ENCODE results near the gene MCU.
"Not testable (repeated sequence)": the region's sequence is repeated elsewhere in the genome, so short reads cannot be mapped to it uniquely, and the experiment has no call there.

MCU gene

DNA sequence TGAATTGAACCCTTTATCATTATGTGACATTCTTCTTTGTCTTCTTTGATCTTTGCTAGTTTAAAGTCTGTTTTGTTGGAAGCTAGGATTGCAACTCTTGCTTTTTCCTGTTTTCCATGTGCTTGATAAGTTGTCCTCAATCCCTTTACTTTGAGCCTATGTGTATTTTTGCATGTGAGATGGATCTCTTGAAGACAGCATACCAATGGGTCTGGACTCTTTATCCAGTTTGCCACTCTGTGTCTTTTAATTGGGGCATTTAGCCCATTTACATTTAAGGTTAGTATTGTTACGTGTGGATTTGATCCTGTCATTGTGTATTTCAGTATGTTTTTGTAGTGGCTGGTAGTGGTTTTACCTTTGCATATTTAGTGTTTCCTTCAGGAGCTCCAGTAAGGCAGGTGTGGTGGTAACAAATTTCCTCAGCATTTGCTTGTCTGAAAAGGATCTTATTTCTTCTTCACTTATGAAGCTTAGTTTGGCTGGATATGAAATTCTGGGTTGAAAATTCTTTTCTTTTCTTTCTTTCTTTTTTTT lies 229.3 kb downstream of the MCU start:
- not testable (repeated sequence) for H3K27me3 ChIP-seq (ENCODE audit: control insufficient read depth, insufficient read depth, low read length); H3K4me1 ChIP-seq (ENCODE audit: control insufficient read depth, insufficient read depth, low read length); H3K4me3 ChIP-seq (ENCODE audit: low read depth, low read length); H3K27ac ChIP-seq (ENCODE audit: low read depth, low read length); H3K9me3 ChIP-seq (ENCODE audit: control insufficient read depth, insufficient read depth, low read length); H3K9ac ChIP-seq (ENCODE audit: low read depth, low read length); H3K36me3 ChIP-seq (ENCODE audit: control insufficient read depth, insufficient read depth, low read length)

DNA sequence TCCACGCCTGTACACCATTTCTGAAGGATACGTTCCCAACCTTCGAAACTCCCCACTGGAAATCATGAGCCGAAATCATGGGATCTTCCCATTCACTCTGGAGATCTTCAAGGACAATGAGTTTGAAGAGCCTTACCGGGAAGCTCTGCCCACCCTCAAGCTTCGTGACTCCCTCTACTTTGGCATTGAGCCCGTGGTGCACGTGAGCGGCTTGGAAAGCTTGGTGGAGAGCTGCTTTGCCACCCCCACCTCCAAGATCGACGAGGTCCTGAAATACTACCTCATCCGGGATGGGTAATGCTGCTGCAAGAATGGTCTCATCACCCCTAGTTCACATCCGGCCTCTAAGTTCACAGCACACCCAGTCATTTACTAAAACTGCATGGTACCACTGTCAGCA lies 232.4 kb downstream of the MCU start:
- Histone ChIP-seq H3K27ac (ENCODE audit: low read depth, low read length) (no peak overlapping the region), H3K4me3 (ENCODE audit: low read depth, low read length) (no peak overlapping the region), H3K9me3 (ENCODE audit: control insufficient read depth, insufficient read depth, low read length) (no peaks in the 10 kb centered on the region), H3K36me3 (ENCODE audit: control insufficient read depth, insufficient read depth, low read length) (no peaks in the 10 kb centered on the region), H3K4me1 (ENCODE audit: control insufficient read depth, insufficient read depth, low read length) (no peaks in the 10 kb centered on the region), H3K9ac (ENCODE audit: low read depth, low read length) (no peak overlapping the region), H3K27me3 (ENCODE audit: control insufficient read depth, insufficient read depth, low read length) (no peaks in the 10 kb centered on the region)

DNA sequence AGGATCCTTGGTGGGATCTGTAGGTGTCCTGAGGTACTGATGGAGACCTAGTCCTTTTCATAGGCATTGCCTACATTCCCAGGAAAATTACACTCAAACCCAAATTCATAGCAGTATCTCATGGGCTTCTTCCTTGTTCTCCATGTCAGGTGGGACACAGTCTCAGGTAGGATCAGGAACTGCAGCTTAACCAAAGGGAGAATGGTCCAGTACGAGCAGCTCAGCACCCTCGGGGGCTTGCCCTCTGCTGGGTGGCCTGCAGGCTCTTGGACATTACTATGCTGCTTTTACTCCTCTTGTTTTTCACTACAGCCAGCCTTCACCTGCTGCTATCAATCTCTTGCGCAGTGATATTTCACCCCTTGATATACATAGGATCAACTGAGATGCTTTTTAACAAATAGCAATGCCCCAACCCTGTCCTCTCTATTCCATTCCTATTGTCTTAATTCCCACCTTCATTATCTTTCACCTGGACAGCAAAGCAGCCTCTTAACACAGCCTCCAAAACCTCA lies 234.1 kb downstream of the MCU start:
- Histone ChIP-seq H3K4me3 (ENCODE audit: low read depth, low read length) (no peak overlapping the region), H3K9ac (ENCODE audit: low read depth, low read length) (no peak overlapping the region), H3K27me3 (ENCODE audit: control insufficient read depth, insufficient read depth, low read length) (no peaks in the 10 kb centered on the region), H3K36me3 (ENCODE audit: control insufficient read depth, insufficient read depth, low read length) (no peaks in the 10 kb centered on the region), H3K27ac (ENCODE audit: low read depth, low read length) (no peak overlapping the region), H3K9me3 (ENCODE audit: control insufficient read depth, insufficient read depth, low read length) (no peaks in the 10 kb centered on the region), H3K4me1 (ENCODE audit: control insufficient read depth, insufficient read depth, low read length) (no peaks in the 10 kb centered on the region)

DNA sequence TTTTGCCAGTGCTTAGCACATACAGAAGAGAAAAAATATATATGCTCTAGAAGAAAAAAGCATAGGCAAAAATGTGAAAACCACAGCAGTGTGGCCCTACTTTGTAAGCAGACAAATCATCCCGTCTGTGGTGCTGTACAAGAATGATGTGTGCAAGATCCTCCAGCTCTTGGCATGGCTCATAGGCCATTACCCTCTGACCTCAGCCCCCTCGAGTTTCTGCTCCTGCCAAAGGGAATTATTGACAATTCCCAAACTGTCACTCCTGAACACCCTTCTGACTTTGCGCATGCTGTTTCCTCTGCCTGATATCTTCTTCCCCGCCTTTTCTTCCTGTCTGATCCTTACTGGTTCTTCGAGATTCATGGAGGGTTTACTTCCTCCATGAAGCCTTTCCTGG lies 235.5 kb downstream of the MCU start:
- Histone ChIP-seq H3K27ac (ENCODE audit: low read depth, low read length) (no peak overlapping the region), H3K27me3 (ENCODE audit: control insufficient read depth, insufficient read depth, low read length) (no peaks in the 10 kb centered on the region), H3K4me3 (ENCODE audit: low read depth, low read length) (no peak overlapping the region), H3K9ac (ENCODE audit: low read depth, low read length) (no peak overlapping the region), H3K4me1 (ENCODE audit: control insufficient read depth, insufficient read depth, low read length) (no peaks in the 10 kb centered on the region), H3K9me3 (ENCODE audit: control insufficient read depth, insufficient read depth, low read length) (no peaks in the 10 kb centered on the region), H3K36me3 (ENCODE audit: control insufficient read depth, insufficient read depth, low read length) (no peaks in the 10 kb centered on the region)

DNA sequence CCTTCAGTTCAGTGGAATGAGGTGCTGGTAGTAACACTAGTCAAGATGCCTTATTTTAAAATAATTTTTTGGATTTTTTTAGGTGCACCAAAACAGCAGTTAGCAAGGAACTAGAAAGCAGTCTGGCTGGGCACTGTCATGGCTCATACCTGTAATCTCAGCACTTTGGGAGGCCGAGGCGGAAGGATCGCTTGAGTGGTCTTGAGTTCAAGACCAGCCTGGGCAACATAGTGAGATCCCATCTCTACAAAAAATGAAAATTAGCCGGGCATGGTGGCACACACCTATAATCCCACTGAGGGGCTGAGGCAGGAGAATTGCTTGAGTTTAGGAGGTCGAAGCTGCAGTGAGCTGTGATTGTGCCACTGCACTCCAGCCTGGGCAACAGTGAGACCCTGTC lies 236.9 kb downstream of the MCU start:
- Histone ChIP-seq H3K4me3 (ENCODE audit: low read depth, low read length) (no peak overlapping the region), H3K9ac (ENCODE audit: low read depth, low read length) (no peak overlapping the region), H3K36me3 (ENCODE audit: control insufficient read depth, insufficient read depth, low read length) (no peaks in the 10 kb centered on the region), H3K9me3 (ENCODE audit: control insufficient read depth, insufficient read depth, low read length) (no peaks in the 10 kb centered on the region), H3K27me3 (ENCODE audit: control insufficient read depth, insufficient read depth, low read length) (no peaks in the 10 kb centered on the region), H3K27ac (ENCODE audit: low read depth, low read length) (no peak overlapping the region), H3K4me1 (ENCODE audit: control insufficient read depth, insufficient read depth, low read length) (no peaks in the 10 kb centered on the region)

DNA sequence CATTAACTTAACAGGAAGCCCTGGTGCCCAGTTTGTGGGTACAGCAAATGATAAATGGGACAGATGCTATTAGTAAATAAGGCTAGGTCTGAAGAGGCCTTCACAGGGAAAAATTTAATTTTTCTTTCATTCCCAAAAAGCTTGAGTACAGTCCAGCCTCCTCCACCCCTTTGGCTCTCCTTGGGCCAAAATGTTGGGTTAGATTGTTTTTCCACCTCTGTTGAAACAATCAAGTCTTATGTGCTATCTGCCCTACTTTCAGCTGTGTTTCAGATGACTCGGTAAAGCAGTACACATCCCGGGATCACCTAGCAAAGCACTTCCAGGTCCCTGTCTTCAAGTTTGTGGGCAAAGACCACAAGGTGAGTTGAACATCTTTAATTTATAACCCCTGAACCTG lies 238.3 kb downstream of the MCU start:
- no peaks in the 10 kb centered on the region for H3K36me3 ChIP-seq (ENCODE audit: control insufficient read depth, insufficient read depth, low read length)
- H3K27ac ChIP-seq (ENCODE audit: low read depth, low read length), result no peak overlapping the region
- H3K27me3 ChIP-seq (ENCODE audit: control insufficient read depth, insufficient read depth, low read length), result no peaks in the 10 kb centered on the region
- no peaks in the 10 kb centered on the region for H3K4me1 ChIP-seq (ENCODE audit: control insufficient read depth, insufficient read depth, low read length)
- no peaks in the 10 kb centered on the region for H3K9me3 ChIP-seq (ENCODE audit: control insufficient read depth, insufficient read depth, low read length)
- no peak overlapping the region for H3K4me3 ChIP-seq (ENCODE audit: low read depth, low read length)
- H3K9ac ChIP-seq (ENCODE audit: low read depth, low read length), result no peak overlapping the region

DNA sequence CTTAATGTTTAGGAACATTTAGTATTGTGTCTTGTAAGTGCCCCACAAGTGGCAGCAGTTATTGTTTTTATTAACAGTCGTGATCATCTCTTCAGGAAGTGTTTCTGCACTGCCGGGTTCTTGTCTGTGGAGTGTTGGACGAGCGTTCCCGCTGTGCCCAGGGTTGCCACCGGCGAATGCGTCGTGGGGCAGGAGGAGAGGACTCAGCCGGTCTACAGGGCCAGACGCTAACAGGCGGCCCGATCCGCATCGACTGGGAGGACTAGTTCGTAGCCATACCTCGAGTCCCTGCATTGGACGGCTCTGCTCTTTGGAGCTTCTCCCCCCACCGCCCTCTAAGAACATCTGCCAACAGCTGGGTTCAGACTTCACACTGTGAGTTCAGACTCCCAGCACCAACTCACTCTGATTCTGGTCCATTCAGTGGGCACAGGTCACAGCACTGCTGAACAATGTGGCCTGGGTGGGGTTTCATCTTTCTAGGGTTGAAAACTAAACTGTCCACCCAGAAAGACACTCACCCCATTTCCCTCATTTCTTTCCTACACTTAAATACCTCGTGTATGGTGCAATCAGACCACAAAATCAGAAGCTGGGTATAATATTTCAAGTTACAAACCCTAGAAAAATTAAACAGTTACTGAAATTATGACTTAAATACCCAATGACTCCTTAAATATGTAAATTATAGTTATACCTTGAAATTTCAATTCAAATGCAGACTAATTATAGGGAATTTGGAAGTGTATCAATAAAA lies 240.5 kb downstream of the MCU start:
- Histone ChIP-seq H3K4me3 (ENCODE audit: low read depth, low read length) (no peak overlapping the region), H3K36me3 (ENCODE audit: control insufficient read depth, insufficient read depth, low read length) (no peaks in the 10 kb centered on the region), H3K4me1 (ENCODE audit: control insufficient read depth, insufficient read depth, low read length) (no peaks in the 10 kb centered on the region), H3K9ac (ENCODE audit: low read depth, low read length) (no peak overlapping the region), H3K27me3 (ENCODE audit: control insufficient read depth, insufficient read depth, low read length) (no peaks in the 10 kb centered on the region), H3K27ac (ENCODE audit: low read depth, low read length) (no peak overlapping the region), H3K9me3 (ENCODE audit: control insufficient read depth, insufficient read depth, low read length) (no peaks in the 10 kb centered on the region)

DNA sequence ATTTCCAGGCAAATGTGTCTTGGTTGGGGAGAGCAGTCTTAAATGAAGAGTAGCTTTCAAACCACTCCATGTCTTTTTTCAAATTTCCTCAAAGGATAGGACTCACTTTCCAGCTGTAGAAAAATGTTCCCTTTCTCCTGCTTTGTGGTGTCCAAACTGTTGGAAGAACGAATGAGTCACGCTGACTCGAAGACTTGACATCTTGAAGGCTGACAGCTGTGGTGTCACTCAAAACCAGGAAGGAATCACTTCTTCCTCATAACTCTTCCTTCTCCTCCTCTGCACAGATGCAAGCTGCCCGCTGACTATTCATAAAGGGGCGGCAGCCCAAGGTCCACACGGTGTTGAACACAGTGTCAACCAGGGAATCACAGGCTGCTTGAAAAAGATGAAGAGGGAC lies 243.4 kb downstream of the MCU start:
- Histone ChIP-seq H3K27ac (ENCODE audit: low read depth, low read length) (no peak overlapping the region), H3K9me3 (ENCODE audit: control insufficient read depth, insufficient read depth, low read length) (no peaks in the 10 kb centered on the region), H3K27me3 (ENCODE audit: control insufficient read depth, insufficient read depth, low read length) (no peaks in the 10 kb centered on the region), H3K9ac (ENCODE audit: low read depth, low read length) (no peak overlapping the region), H3K4me1 (ENCODE audit: control insufficient read depth, insufficient read depth, low read length) (no peaks in the 10 kb centered on the region), H3K36me3 (ENCODE audit: control insufficient read depth, insufficient read depth, low read length) (no peaks in the 10 kb centered on the region), H3K4me3 (ENCODE audit: low read depth, low read length) (no peak overlapping the region)

Data from HUES48 (cell line).